NOMO-1 treated with dmso at 0.1 percent for 144 hours (cell line): ENCODE measurements around the gene RAPGEF4.

Experiments used
- DNase-seq: peaks from one replicate; lab custom pipeline; 2025; ENCODE audit not compliant: unreplicated experiment; lab: John Stamatoyannopoulos, UW

Gene RAPGEF4

DNA sequence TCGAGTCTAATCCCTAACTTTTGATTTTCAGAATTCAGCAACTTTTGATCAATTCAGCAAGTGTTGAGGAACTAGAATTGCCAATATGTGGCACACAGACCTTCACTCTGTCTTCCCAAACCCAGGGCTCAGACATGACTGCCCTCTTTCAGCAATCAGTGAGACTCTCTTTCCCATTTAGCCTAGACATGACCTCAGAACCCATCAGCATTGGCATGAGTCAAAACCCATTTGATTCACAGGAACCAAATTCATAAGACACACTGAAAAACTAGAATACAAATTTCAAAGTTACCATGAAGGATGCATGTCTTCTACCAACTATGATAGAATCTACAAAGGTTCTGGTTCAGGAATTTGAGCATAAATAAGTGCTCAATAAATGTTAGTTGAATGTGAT, 226.4 kb downstream of the RAPGEF4 start:
- no peak for DNase-seq

DNA sequence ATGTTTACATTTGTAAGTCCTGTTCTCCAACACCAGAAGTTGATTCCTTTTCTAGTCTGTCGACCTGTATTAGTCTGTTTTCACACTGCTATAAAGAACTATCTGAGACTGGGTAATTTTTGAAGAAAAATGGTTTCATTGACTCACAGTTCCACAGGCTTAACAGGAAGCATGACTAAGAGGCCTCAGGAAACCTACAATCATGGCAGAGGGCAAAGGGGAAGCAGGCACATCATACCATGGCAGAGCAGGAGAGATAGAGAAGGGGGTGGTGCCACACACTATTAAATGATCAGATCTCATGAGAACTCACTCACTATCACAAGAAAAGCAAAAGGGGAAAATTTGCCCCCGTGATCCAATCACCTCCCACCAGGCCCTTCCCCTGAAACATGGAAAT, 227.2 kb downstream of the RAPGEF4 start:
- DNase-seq = peak; percentile 83

DNA sequence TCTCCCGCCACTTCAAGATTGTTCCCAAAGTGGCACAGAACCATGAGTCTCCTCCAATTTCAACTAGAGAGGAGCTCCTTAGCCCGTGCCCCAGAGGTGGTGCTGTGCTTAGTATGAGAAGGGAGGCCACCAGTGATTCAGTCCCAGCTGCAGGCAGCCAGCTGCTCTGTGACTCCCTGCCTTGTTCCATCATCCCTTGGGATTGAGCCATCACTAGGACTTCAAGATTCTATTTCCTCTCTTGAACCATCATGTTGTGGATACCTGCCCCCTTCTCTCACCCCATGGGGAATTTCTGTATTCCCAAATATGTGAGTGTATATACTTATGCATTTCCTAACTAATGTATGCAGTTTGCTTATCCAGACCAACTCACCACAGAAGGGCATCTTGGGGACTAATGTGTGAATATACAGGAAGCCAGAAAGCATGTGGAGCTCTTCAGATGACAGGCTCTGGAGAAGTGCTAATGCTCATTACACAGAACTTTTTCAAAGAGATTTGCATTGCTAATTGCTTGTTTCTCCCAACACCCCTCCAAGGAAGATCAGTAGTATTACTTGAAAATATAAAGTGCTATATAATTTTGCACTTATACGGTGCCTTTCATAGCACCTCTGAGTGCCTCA, 229.0 kb downstream of the RAPGEF4 start:
- DNase-seq = no peak

DNA sequence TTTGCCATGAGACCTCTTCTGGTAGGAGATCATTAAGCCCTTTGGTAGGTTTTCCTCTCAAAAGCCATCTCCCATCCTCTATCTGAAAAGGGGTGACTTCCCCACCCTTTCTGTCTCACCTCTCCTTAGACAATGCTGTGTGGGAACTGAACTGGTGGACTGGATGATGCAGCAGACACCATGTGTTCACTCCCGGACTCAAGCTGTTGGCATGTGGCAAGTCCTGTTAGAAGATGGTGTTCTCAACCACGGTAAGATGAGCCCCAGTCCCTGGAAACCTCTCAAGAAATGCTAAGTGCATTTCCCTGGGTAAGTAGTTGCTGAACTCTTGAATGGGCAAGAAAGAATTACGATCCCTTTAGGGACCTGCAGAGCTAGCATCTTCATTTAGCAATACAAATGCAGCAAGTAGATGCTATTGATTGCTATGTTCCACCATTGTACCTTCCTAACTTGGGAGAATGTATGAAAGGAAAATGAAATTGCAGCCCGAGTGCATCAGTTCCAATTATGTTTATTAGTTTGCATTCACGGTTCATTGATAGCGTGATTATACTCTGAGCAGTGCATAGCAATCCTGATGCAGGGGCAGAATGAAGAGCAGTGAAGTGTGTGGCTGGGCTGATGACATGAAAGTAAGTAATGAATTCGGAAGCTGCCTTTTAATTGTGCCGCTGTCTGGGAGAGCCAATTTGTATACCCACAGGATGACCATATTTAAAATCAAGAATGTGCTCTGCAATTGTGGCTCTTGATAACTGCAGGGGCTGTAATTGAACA, 230.0 kb downstream of the RAPGEF4 start:
- DNase-seq = no peak

DNA sequence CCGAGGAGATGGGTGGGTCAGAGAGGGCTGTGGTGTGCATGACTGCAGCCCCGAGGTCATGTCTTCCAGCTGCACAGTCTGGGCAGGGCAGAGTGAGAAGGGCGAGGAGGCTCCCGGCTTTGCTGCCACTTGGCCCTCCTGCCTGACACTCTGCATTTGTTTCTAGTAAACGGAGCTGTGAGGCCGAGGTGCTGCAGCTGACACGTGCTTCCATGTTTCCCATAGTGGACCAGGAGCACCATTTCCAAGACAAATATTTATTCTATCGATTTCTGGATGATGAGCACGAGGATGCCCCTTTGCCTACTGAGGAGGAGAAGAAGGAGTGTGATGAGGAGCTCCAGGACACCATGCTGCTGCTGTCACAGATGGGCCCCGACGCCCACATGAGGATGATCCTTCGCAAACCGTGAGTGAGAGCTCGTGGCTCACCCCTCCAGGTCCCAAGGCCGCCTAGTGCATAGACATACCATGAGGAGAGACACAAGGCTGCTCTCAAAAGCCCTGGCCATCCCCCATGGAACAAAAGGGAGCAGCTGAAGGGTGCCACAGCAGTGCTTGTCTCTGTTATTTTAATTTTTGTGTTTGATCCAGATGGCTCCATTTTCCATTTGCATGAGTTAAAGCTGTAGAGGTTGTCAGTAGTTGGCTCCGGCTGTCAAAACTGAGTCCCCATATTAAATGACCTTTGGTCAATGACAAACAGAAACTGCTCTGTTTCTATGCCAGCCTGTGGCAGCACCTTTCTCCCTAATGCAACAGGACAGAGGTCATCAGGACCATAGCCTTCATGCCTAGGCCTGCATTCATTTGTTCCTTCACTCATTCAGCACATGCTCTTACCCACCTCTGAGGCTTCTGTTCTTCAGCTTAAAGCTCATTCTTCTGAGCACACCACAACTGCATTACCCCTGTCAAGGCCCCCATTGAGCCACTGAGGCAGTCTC, 231.7 kb downstream of the RAPGEF4 start:
- no peak for DNase-seq

DNA sequence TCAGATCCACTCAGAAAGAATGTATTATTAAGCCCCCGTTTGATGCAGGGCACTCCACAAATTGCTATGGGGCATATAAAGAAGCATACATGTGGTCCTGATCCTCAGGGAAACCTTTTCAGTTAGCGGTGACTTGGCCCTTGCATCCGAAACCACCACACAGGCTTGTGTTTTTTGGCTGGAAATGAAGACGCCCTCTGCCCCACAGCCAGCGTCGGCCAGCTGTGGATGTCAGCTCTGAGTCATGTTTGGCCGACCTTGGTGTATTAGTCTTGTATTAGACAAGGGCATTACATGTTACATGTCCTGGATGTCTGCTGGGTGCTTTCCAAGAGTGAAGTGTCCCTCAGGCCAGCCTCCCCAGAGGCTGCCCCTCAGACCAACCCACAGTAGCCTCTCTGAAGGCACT, 232.4 kb downstream of the RAPGEF4 start:
- DNase-seq = no peak

DNA sequence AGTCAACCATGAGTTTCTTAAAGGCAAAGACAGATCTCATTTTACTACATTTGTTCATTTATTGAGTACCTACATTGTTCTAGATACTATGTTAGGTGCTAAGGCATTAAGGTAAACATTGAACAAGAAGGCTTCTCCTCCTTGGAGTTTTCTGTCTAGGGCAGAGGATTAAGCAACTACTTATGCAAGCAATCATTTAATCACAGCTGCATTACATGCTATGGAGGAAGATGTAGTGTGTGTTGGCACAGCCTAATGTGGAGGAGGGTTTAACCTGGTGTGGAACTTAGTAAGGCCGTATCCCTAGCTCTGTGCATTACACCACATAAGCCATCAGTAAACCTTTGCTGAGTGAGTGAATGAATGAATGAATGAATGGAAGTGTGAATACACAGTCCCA, 233.5 kb downstream of the RAPGEF4 start:
- peak; percentile 39 for DNase-seq

DNA sequence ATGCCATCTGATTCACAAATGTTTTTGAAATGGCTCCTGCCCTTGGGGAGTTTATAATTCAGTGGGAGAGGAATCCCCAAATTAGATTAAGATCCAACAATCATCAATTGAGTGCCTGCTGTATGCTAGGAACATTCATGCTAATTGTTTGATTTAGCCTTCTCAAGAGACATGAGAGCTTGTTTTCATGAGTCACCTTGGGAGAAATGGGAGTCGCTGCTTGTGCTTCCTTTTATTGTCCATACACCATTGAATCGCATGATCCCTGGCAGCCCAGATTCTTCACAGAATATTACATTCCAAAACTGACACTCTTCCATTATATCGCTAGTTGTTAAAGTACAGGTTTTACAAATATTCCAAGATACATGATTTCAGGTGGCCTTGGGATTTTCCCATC, 234.0 kb downstream of the RAPGEF4 start:
- no peak for DNase-seq

DNA sequence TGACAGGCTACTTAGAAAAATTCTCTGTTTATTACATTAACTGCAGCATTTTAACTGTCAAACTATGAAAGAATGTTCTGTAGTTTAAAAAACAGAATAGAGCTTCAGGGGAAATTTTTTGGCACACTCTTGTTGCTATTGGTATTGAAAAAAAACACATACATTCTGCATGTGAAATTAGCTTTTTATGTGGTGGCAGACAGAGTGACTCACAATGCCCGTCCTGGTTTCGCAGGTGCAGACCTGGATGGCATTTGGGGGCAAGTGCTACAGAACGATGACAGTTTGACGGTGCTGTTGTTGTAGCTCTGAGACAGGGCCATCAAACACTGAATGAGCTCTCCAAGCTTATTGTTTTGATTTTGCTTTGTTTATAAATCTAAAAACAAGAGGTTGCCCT, 235.0 kb downstream of the RAPGEF4 start:
- DNase-seq = no peak

GRCh38 chr2:172972005-172972619, 236.5 kb downstream of the RAPGEF4 start:
- no peak for DNase-seq

DNA sequence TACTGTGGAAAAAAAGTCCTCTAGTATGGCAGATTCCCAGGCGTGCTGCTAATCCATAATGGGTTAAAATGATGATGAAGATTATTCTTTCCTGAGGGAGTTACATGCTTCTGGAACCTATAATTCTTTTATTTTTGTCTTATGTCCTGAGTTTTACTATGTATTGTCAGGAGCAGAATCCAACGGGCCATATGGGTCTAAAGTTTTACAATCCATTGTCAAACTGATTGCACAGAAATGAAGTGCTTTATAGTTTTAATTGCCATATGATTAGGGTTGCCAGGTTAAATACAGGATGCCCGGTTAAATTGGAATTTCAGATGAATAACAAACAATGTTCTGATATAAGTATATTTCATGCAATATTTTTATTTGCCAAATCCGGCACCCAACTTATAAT, 239.1 kb downstream of the RAPGEF4 start:
- DNase-seq = no peak

DNA sequence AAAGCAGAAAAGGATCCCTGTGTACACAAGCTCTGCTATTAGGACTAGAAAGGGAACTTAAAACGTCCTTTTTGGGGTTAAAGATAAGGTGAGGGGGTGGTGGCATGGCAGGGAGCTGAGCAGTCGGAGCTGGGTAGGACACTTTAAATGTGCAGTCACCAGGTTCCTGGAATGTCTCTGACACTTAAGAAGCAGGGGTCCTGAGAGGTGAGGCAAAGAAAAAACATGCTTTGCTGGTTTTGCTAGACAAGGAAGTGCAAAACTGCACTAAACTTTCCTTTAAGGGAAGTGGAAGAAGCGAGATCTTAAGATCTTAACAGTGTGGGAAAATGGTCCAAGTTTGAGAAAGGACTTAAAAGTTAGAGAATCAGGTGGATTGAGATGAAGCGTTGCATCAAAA, 240.5 kb downstream of the RAPGEF4 start:
- no peak for DNase-seq

- DNase-seq = no peak
These were observed 241.2 kb downstream of the RAPGEF4 start for GRCh38 chr2:172976816-172977215.

DNA sequence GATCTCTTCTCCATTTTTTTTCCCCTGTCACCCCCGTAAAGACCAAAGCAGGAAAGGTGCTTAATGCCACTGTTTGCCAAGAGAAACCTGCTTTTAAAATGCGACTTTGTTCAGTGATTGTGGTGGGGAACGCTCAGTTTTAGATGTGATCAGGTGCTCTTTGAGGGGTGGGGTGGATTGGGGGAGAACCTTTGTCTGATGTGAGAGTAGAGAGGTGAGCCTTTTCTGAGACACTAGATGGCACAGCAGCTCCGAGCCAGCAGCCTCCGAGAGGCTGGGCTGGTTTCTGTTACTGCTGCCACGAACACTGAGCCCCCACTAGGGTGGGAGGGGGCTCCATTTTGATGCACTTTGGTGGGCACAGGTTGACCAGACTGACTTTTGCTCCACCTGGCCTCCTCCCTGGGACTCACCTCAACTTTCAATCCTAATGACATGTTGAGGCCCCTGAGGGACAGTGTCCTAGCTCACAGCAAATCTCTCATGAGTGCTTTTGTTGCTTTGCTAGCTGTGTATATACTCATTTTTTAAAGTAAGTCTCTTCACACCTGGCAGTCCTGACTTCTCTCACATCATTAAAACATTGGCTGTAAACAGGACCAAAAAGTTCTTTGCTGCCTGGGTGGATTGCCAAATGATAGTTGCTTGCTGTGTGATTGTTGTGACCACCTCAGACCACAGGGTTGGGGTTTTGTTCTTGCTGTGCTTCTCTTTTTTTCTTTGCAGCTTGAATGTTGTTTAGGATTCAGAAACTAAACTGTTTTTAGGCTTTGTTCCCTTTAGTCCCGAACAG, 241.8 kb downstream of the RAPGEF4 start:
- peak; percentile 27 for DNase-seq

DNA sequence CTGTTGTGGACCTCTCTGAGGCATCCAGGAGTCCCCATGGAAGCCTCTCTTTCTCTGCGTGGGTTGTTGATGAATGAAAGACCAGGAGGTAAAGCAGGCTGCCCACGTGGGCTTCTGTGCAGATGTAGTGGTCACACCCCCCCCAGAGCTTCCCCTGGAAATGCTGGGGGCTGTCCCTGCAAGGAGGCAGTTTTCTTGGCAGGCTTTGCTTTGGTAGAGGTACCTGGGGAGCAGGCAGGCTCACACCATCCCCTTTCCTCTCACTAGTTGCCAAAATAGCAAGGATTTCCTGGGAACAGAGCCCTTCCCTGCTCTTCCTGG, 242.4 kb downstream of the RAPGEF4 start:
- DNase-seq = no peak

DNA sequence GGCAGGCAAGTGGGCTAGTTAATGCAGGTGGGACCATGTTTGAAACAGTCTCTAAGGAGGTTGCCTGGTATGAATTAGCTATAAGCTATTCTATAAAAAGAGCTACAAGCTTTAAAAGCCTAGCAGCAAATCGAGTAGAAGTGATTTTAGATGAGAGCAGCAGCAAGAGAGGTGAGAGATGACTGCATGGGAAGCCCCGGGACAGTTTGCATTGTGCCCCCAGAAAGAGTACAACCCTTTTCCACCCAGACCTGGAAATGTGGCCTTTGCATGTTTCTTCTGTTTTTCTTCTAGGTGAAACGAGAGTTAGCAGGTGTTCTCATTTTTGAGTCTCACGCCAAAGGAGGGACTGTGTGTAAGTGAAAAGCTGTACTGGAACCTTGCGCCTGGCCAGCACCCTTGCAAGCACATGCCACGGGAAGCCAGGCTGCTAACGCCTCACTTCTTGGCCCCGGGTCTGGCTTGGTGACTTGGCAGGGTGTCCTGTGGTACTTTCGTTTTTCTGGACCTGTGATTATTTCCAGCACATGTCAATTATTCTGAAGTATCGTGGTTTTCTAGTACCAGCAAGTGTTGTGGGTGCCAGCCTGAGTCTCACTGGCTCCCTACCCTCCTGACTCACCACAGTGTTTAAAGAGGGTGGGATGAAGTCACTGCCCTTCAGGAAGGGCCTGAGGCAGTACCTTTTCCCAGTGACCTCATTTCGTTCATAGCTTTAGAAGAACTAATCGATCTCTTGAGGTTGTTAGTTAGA, 249.7 kb downstream of the RAPGEF4 start:
- DNase-seq = no peak

- no peak for DNase-seq
These were observed 250.4 kb downstream of the RAPGEF4 start for GRCh38 chr2:172986040-172986439.

- DNase-seq = no peak
These were observed 253.1 kb downstream of the RAPGEF4 start for GRCh38 chr2:172988728-172989127.

DNA sequence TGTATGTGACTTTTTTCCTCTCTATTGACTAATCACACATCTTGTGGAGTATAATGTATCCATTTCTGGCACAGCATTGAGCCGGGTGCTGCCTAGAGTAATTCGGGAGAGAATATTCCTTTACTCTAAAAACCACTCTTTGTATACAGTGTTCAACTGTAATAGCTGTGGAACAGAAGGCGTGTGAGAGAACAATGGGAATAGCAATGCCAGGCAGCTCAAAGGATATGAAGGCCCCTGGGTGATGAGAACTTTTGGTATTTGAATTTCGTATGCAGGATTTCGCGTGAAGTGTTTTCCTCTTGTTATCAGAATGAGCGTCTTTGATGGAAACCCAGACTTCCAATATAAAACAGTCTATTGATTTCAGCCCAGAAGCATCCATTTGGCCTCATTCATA, 255.4 kb downstream of the RAPGEF4 start:
- no peak for DNase-seq

- DNase-seq = no peak
These were observed 257.5 kb downstream of the RAPGEF4 start for GRCh38 chr2:172993139-172993538.
